Cardiac fibroblast (primary cell): ENCODE results near the gene TNFRSF1B.

Experiments
- DNase-seq, 2 donors: peaks; one replicate each; pipeline versions ENCODE4 v3.0.0 to v3.0.0-alpha.2; 2010; ENCODE audit warnings: low read depth in 2 of 2
- H3K4me3 ChIP-seq, 2 donors: replicated peaks in 1 of 2; 1 replicate in 1 of 2; 2 replicates in 1 of 2; pipeline ENCODE4 v1.5.1; 2011; ENCODE audit warnings: low read depth in 2 of 2, low read length in 2 of 2, mild to moderate bottlenecking in 2 of 2, moderate library complexity in 1 of 2
- CTCF ChIP-seq: IDR thresholded peaks from one replicate; pipeline ENCODE4 v1.5.1; 2011; ENCODE audit warnings: low read depth, mild to moderate bottlenecking, low read length, inconsistent platforms

Gene TNFRSF1B

GRCh38 chr1:12194666-12195216, 27.9 kb downstream of the TNFRSF1B start:
- no peak for DNase-seq
- no peak overlapping the region for H3K4me3 ChIP-seq
- TF ChIP-seq CTCF: no peak

- no peak for DNase-seq
- H3K4me3 ChIP-seq: no peak overlapping the region
- TF ChIP-seq CTCF: no peak
Measured at GRCh38 chr1:12195416-12195815, 28.6 kb downstream of the TNFRSF1B start.

- DNase-seq: no peak
- no peak for TF ChIP-seq CTCF
- no peak overlapping the region for H3K4me3 ChIP-seq
Measured at GRCh38 chr1:12196641-12197482, 30.1 kb downstream of the TNFRSF1B start.

GRCh38 chr1:12197483-12197880, 30.7 kb downstream of the TNFRSF1B start:
- no peak for TF ChIP-seq CTCF
- no peak for DNase-seq
- H3K4me3 ChIP-seq: no peak overlapping the region

GRCh38 chr1:12200208-12200607, 33.4 kb downstream of the TNFRSF1B start:
- TF ChIP-seq CTCF: no peak
- DNase-seq: no peak
- no peak overlapping the region for H3K4me3 ChIP-seq

GRCh38 chr1:12201352-12202189, 34.8 kb downstream of the TNFRSF1B start:
- no peak for TF ChIP-seq CTCF
- no peak for DNase-seq
- no peak overlapping the region for H3K4me3 ChIP-seq
